ENCODE measurements around the gene SENP1. TPM values are rescaled to one million over a fixed set of nuclear protein-coding genes. Genes with fewer than 3 reads are reported as not detected.

The SENP1 gene
- total RNA-seq, 1 donor from 2014 or later = 5.1 TPM

DNA sequence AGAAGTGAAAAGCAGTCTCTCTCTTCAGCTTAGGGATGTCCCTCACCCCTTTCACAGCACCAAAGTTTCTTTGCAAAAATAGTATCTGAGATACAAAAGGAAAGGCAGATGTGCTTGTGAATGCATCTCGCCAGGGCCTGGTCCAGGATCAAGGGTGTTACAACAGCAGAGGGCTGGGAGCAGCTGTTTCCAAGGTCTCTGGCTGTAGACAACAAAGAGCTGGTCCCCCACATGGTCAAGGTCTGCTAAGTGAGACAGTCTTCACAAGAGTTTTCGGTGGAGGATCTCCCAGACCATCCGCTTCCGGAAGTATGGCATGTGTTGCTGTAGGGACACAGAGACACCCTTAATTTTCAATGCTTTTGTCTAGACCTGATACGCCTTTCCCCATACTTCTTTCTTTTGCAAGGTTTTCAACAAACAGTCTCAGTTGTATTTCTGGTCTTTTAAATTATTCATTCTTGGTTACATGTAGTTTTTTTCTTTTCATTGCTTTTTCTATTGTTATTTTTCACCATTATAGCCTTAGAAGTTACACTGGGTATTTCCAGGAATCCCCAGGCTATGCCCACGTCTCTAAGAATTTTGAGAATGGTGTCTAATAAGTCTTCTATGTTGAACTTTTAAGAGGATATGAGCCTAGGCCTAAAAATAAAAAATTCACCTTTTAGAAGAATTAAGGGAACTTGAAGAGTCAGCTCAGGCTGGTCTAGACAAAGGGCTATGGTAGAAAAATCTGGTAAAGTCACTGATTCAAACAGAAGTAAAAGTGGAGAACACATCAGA lies 60.6 kb downstream of the SENP1 start:
- no peak for DNase-seq
- intact Hi-C loops (cut with DNase I) = no loop called here
- no peak for ATAC-seq (ENCODE audit: poor library complexity)

- intact Hi-C loops (cut with DNase I) = no loop called here
- no peak for DNase-seq
- no peak for ATAC-seq (ENCODE audit: poor library complexity)
These were observed 61.5 kb downstream of the SENP1 start for GRCh38 chr12:48044396-48044795.

DNA sequence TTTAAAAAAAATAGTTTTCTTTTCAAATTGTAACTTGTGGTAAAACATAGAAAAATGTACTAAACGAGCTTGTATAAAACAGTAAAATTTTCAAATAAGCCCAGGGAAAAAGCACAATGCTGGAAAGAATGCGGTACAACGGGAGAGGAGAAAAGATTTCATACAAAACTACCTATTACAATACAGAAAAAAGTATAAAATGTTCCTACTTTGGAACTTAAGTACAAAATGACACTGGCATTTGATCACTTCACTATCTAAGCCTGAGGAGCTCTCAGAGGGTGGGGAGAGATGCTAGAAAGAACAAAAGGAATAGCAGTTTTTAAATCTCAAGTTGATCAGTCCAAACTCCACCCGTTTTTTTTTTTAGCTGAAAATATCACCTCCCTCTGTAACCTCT lies 62.1 kb downstream of the SENP1 start:
- no peak for ATAC-seq (ENCODE audit: poor library complexity)

GRCh38 chr12:48041591-48042423 lies 64.1 kb downstream of the SENP1 start:
- intact Hi-C loops (cut with DNase I) = no loop called here
- ATAC-seq (ENCODE audit: poor library complexity) = no peak
- DNase-seq = no peak

More for the DNA sequence above, 62.1 kb downstream of the SENP1 start:
- intact Hi-C loops (cut with DNase I) = no loop called here
- no peak for DNase-seq

GRCh38 chr12:48040354-48040753 lies 65.5 kb downstream of the SENP1 start:
- DNase-seq (no peak), ATAC-seq (ENCODE audit: poor library complexity) (peak; percentile 29)
- intact Hi-C loops (cut with DNase I) = no loop called here

DNA sequence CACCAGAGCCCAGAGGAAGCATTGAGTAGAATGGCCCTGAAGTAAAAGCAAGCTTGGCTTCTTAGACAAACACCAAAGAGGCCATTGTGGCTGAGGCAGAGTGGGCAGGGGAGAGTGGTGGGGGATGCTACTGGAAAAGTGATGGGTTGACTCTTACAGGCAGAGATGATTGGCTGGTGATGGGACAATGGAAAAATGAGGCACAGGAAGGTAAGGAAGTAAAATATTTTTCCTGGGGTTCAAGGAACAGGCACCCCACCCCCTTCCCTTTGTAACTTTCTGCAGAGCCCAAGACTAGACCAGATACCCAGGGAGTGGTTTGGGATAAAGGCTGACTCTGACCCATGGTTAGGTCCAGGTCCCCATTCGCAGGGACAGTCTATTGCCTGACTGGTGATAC lies 66.7 kb downstream of the SENP1 start:
- DNase-seq (no peak), ATAC-seq (ENCODE audit: poor library complexity) (no peak)
- intact Hi-C loops (cut with DNase I) = no loop called here

- DNase-seq (no peak), ATAC-seq (ENCODE audit: poor library complexity) (no peak)
- intact Hi-C loops (cut with DNase I) = no loop called here
These were observed 67.8 kb downstream of the SENP1 start for GRCh38 chr12:48038085-48038484.

DNA sequence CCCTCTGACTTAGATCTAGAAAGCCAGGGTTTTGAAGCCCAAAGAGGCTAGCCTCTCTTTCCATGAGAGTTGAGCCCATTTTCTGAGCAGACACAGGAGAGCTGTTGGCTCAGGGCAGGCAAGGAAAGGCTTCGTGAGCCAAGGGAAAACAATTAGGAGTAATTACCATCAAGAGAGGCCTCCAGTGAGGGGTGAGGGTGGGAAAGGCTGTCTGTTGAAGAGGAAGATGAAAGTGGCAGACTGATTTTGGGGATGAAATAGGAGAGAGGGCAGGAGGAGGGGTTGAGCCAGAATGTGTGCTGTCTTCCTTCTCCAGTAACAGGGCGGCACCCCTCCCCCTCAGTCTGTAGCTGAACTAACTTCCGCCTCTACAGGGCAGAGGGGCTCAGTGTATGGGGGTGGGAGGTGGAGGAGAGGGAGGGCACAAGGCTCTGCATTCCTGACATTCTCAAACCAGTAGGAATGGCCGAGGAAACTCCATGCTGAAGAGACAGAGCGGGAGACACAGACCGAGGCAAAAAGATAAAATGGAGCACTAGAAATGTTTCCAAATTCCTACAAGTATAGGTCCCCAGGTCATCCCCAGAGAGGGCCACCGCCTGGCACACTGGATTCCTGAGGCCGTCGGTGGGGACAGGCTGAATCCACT lies 68.5 kb downstream of the SENP1 start:
- ATAC-seq (ENCODE audit: poor library complexity) (no peak), DNase-seq (no peak)
- intact Hi-C loops (cut with DNase I) = no loop called here

GRCh38 chr12:48036818-48037217 lies 69.1 kb downstream of the SENP1 start:
- no peak for ATAC-seq (ENCODE audit: poor library complexity)

DNA sequence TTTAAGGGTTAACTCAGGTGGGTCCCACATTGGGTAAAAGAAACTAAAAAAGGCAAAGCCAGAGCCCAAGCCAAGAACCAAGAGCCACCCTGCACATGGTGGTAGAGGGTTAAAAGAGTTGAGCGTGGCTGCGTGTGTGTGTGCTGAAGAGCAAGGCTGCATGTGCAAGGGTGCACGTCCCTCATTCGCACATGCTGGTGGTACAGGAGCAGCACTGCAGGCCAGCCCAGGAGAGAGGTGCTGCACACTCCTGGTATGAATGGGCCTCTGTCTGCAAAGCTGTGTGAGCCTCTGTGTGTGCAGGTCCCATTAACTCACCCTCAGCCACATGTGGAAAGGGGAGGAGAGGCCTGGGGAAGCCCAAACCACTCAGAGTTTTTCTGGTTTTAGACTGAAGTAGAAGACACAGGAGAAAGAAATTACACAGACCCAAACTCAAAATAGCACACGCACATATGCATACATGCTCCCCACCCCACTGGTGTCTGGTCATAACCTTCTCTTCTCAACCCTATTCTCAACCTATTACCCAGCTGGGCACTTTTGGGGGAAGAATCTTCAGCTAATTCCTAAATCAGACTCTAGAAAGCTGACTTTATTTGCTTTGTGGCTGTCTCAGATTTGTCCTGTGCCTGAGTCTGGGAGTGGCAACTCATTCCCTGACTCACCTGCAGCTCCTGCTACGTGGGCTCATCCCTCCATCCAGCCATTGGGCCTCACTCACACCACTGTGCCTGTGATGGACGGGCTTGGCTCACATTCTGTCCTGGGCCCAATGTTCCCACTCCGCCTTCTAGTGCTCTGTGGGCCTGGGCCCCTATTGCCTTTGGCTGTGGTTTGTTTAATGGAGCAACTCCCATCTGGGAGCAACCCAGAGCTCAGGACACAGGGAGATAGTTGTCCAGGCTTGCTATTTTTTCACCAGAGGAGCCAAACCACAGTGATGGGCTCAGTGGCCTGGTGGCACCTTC lies 70.8 kb downstream of the SENP1 start:
- intact Hi-C loops (cut with DNase I) = no loop called here
- no peak for DNase-seq
- no peak for ATAC-seq (ENCODE audit: poor library complexity)

More at GRCh38 chr12:48036818-48037217, 69.1 kb downstream of the SENP1 start:
- DNase-seq = no peak
- intact Hi-C loops (cut with DNase I) = no loop called here

GRCh38 chr12:48033451-48033850 lies 72.4 kb downstream of the SENP1 start:
- ATAC-seq (ENCODE audit: poor library complexity) = no peak
- no peak for DNase-seq
- intact Hi-C loops (cut with DNase I) = no loop called here

- ATAC-seq (ENCODE audit: poor library complexity) = no peak
- intact Hi-C loops (cut with DNase I) = no loop called here
- DNase-seq = no peak
These were observed 73.3 kb downstream of the SENP1 start for GRCh38 chr12:48032597-48032996.

- intact Hi-C loops (cut with DNase I) = no loop called here
- no peak for DNase-seq
- ATAC-seq (ENCODE audit: poor library complexity) = no peak
These were observed 74.5 kb downstream of the SENP1 start for GRCh38 chr12:48031135-48031960.

DNA sequence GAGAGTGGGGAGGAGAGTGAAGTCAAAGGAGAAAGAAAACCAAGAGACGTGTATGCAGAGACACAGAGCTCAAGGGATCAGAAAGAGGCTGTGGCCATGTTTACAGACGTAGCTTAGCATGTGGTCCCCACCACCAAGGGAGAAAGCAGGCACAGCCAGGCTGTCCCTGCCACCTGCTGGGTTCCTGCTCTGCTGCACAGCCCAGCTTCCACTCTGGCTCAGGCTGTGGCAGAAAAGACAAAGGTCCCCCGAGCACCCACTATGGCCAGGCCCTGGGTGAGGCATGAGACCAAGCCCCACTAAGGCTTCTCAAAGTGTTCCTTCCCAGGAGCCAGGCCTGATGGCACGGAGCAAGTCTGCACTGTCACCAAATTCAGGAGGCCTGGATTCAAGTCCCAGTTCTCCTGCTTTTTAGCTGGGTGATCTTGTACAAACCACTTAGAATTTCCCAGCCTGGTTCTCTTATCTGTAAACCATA lies 75.7 kb downstream of the SENP1 start:
- no peak for DNase-seq
- ATAC-seq (ENCODE audit: poor library complexity) = peak; percentile 46
- intact Hi-C loops (cut with DNase I) = no loop called here

DNA sequence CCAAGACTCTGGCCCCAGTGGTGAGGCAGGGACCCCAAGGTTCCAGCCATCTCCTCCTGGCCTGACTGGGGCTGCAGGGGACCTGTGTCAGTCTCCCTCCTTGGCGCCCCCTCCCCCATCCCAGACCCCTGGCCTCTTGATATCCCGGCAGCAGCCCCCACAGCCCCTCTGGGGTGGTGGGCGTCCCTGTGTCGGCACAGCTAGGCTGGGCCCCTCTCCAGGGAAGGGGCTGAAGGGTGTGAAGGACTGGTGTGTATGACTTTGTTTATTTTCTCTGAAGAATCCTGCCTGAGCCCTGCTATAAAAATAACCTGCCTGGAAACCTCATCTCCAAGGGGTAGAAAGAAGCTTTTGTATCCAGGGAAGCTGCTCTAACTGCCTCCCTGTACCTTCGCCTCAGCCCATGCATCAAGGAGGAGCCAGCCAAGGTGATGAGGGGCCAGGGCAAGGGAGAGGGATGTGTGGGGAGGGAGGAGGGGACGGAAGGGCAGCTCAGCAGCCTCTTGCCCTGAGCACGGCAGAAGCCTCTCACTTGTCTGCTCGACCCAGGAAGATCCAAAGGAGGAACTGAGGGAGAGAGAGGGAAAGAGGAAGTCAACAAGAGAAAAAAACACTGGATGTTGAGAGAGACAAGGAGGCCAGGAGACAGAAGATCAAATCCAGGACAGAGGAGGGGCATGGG lies 76.2 kb downstream of the SENP1 start:
- intact Hi-C loops (cut with DNase I) = no loop called here
- ATAC-seq (ENCODE audit: poor library complexity) (peak; percentile 8), DNase-seq (no peak)

GRCh38 chr12:48028541-48029431 lies 77.1 kb downstream of the SENP1 start:
- ATAC-seq (ENCODE audit: poor library complexity) = no peak
- intact Hi-C loops (cut with DNase I) = no loop called here
- DNase-seq = no peak

Data from Right ventricle myocardium superior (tissue), 1 donor.